ENCODE data around the gene SHISA2. TPM values are rescaled to one million over a fixed set of nuclear protein-coding genes. Genes with fewer than 3 reads are reported as not detected.

Gene SHISA2
- total and polyA plus RNA-seq, 4 donors, result 0.68 to 20.1 (median 8.8) TPM

- Histone ChIP-seq H3K4me3 (no peak overlapping the region), H3K9me3 (ENCODE audit: control insufficient read depth in 4 of 4, insufficient read depth in 3 of 4, low read length in 3 of 4) (no peaks in the 10 kb centered on the region), H3K4me1 (ENCODE audit: control insufficient read depth in 5 of 5, insufficient read depth in 5 of 5, low read length in 5 of 5) (peaks cover 0 to 50% (median 27%) of the 10 kb centered on the region in 5 donors), H3K27ac (ENCODE audit: low read depth in 1 of 2, low read length in 1 of 2) (no peak overlapping the region), H3K27me3 (ENCODE audit: control insufficient read depth in 3 of 3, insufficient read depth in 3 of 3, low read length in 2 of 3) (no peaks in the 10 kb centered on the region), H3K36me3 (ENCODE audit: control insufficient read depth in 4 of 4, insufficient read depth in 4 of 4, low read length in 4 of 4) (no peaks in the 10 kb centered on the region), H3K9ac (ENCODE audit: insufficient read depth in 1 of 2, low read length in 2 of 2) (peak overlapping the region; percentile 33 to 40)
- ATAC-seq (ENCODE audit: insufficient read depth, low FRiP score), result no peak
- TF ChIP-seq, protein P1, sequence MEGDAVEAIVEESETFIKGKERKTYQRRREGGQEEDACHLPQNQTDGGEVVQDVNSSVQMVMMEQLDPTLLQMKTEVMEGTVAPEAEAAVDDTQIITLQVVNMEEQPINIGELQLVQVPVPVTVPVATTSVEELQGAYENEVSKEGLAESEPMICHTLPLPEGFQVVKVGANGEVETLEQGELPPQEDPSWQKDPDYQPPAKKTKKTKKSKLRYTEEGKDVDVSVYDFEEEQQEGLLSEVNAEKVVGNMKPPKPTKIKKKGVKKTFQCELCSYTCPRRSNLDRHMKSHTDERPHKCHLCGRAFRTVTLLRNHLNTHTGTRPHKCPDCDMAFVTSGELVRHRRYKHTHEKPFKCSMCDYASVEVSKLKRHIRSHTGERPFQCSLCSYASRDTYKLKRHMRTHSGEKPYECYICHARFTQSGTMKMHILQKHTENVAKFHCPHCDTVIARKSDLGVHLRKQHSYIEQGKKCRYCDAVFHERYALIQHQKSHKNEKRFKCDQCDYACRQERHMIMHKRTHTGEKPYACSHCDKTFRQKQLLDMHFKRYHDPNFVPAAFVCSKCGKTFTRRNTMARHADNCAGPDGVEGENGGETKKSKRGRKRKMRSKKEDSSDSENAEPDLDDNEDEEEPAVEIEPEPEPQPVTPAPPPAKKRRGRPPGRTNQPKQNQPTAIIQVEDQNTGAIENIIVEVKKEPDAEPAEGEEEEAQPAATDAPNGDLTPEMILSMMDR (IDR thresholded peaks at IDR 0.05; ENCODE audit: control extremely low read depth, extremely low read depth), result no peak
- 66 to 77% methylated on average over 9 of the region's 9 CpGs for WGBS, 2 donors
- peak; percentile 87 to 97 (median 97) for DNase-seq
These were observed 38.8 kb downstream of the SHISA2 start for GRCh38 chr13:26012995-26013394.

DNA sequence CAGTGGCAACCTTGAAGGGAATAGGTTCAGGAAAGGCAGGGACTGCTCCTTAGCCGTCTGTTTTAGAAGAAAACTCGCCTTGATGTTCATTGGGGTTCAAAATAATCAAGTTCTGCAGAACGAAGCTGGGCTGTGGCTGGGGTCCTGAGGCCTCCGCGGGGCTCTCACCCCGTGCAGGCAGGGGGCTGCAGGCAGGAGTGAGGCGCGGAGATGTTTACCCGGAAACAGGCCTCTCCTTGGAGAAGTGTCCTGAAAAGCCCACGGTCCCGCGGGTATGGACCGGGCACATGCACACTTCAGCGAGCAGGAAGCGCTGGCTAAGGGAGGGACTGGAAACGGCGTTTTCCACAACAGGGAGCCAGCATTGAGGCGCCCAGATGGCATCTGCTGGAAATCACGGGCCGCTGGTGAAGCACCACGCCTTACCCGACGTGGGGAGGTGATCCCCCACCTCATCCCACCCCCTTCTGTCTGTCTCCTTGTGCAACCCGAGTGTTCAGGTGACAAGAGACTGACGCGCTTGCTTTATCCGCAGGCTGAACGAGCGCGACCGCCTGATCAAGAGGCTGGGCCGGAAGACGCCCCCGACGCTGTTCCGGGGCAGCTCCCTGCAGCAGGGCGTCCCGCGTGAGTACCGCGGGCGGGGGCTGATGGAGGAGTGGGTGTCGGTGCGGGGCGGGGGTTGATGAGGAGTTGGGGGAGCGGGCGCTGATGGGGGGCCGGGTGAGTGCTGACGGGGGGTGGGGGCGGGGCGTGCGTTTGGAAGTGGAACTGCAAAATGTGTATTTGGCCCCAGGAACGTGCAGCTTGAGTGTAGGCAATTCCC is 39.6 kb downstream of the SHISA2 start:
- DNase-seq, result peak; percentile 87 to 92 (median 91)
- Histone ChIP-seq H3K4me3 (peak overlapping the region; percentile 15), H3K27ac (ENCODE audit: low read depth in 1 of 2, low read length in 1 of 2) (peak overlapping the region in 1 of 2 donors; percentile 54), H3K9me3 (ENCODE audit: control insufficient read depth in 4 of 4, insufficient read depth in 3 of 4, low read length in 3 of 4) (no peaks in the 10 kb centered on the region), H3K9ac (ENCODE audit: insufficient read depth in 1 of 2, low read length in 2 of 2) (peak overlapping the region; percentile 55 to 84), H3K36me3 (ENCODE audit: control insufficient read depth in 4 of 4, insufficient read depth in 4 of 4, low read length in 4 of 4) (no peaks in the 10 kb centered on the region), H3K27me3 (ENCODE audit: control insufficient read depth in 3 of 3, insufficient read depth in 3 of 3, low read length in 2 of 3) (no peaks in the 10 kb centered on the region), H3K4me1 (ENCODE audit: control insufficient read depth in 5 of 5, insufficient read depth in 5 of 5, low read length in 5 of 5) (peaks cover 0 to 43% (median 20%) of the 10 kb centered on the region in 5 donors)
- TF ChIP-seq, protein P1 (IDR thresholded peaks at IDR 0.05; ENCODE audit: control extremely low read depth, extremely low read depth), result no peak
- WGBS, 2 donors, result 16 to 17% methylated on average over 53 of the region's 53 CpGs
- peak; percentile 66 for ATAC-seq (ENCODE audit: insufficient read depth, low FRiP score)

DNA sequence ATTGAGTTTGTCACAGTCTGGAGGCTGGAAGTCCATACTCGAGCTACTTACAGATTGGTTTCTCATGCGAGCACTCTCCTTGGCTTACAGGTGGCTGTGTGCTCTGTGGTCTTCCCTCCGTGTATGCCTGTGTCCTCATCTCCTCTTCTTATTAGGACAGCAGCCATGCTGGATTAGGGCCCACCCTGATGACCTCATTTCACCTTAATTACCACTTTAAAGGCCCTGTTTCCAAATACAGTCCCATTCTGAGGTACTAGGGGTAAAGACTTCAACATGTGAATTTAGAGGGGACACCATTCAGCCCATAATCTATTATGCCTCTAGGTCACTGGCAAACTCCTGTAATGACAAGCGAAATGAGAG is 40.6 kb downstream of the SHISA2 start:
- H3K36me3 ChIP-seq (ENCODE audit: control insufficient read depth in 4 of 4, insufficient read depth in 4 of 4, low read length in 4 of 4), result no peaks in the 10 kb centered on the region
- no peak for DNase-seq
- H3K9me3 ChIP-seq (ENCODE audit: control insufficient read depth in 4 of 4, insufficient read depth in 3 of 4, low read length in 3 of 4), result no peaks in the 10 kb centered on the region
- 92 to 93% methylated on average over 4 of the region's 4 CpGs for WGBS, 2 donors
- peaks cover 0 to 32% (median 14%) of the 10 kb centered on the region in 5 donors for H3K4me1 ChIP-seq (ENCODE audit: control insufficient read depth in 5 of 5, insufficient read depth in 5 of 5, low read length in 5 of 5)
- no peak overlapping the region for H3K27ac ChIP-seq (ENCODE audit: low read depth in 1 of 2, low read length in 1 of 2)
- H3K9ac ChIP-seq (ENCODE audit: insufficient read depth in 1 of 2, low read length in 2 of 2), result no peak overlapping the region
- TF ChIP-seq, protein P1 (IDR thresholded peaks at IDR 0.05; ENCODE audit: control extremely low read depth, extremely low read depth), result no peak
- no peaks in the 10 kb centered on the region for H3K27me3 ChIP-seq (ENCODE audit: control insufficient read depth in 3 of 3, insufficient read depth in 3 of 3, low read length in 2 of 3)
- no peak overlapping the region for H3K4me3 ChIP-seq
- no peak for ATAC-seq (ENCODE audit: insufficient read depth, low FRiP score)
